GM19043 (cell line): ENCODE measurements around the gene SLC23A2.
"Not testable (repeated sequence)": the region's sequence is repeated elsewhere in the genome, so short reads cannot be mapped to it uniquely, and the experiment has no call there.

ENCODE experiments used
- ATAC-seq: cut with Tn5 transposase; IDR thresholded peaks from one replicate; pipeline ENCODE4 v1.9.1; 2021; ENCODE audit warnings: low read depth; ENCODE audit not compliant: unreplicated experiment

The SLC23A2 gene

DNA sequence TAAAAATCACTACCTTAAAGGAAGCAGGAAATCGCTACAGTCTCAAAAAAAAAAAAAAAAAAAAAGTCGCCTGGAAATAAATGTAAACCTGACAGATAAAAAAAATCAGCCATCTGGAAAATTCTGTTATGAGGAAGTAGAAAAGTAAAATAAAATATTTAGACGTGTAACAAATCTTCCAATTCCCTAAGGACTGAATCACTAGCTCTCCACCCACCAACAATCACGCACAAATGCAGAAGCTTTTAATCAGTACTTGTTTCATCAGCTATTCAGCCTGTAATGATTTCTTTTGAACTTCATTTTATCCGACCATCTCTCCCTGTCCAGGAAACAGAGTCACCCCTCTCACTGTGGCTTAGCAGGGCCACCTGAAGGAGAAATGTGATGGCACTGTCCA, 59.0 kb downstream of the SLC23A2 start:
- no peak for ATAC-seq

DNA sequence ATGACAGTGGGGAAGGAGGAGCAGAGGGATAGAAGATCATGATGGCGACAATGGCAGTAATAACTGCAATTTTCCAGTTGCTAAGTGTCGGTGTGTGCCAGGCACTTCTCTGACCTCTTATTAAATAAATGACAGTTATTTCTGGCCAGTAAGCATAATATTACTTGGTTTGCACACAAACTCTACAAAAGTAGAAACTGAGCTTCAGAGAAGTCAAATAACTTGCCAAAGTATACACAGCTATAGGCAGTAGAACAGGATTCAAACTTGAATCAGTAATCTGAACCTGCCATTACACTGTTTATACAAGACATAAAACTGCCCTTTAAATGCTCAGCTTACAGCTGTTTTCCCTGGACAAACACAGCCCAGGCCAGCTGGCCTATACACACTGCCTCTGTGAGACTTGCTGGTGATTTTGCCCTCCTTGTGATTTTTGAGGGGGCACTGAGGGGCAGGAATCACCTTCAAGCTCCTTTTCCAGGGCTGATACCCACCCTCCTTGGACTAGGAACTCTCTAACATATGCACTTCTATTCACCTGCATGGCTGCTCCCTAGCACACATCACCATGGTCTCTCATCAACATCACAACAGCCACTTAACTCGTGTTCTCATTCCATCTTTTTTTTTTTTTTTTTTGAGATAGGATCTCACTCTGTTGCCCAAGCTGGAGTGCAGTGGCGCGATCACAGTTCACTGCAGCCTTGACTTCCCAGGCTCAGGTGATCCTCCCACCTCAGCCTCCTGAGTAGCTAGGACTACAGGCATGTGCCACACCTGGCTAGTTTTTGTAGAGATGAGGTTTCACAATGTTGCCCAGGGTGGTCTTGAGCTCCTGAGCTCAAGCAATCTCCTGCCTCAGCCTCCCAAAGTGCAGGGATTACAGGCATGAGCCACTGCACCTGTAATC, 63.6 kb downstream of the SLC23A2 start:
- no peak for ATAC-seq

DNA sequence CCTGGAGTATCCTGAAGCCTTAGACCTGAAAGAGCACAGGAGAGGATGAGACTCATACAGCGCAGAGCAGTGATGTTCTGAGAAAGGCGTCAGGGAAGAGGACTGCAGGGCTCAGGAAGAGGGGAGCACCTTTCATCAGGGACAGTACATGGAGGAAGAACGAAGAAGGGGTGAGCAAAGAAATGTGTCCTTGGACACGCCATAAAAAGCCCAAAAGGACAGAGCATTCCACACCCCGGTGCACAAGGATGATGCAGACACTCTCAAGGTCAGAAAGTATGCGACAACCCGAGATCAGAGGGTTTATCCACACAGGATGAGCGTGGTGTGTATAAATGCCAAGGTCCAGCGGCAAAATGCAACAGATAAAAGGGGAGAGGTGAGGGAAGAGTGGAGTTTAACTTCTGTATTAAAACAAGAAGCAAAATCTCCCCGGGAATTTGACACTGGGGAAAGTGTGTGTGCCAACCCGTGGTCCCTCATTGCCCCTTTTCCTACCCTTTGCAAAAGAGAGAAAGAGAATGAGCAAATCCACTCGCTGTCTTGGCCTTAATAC, 64.4 kb downstream of the SLC23A2 start:
- ATAC-seq = no peak

DNA sequence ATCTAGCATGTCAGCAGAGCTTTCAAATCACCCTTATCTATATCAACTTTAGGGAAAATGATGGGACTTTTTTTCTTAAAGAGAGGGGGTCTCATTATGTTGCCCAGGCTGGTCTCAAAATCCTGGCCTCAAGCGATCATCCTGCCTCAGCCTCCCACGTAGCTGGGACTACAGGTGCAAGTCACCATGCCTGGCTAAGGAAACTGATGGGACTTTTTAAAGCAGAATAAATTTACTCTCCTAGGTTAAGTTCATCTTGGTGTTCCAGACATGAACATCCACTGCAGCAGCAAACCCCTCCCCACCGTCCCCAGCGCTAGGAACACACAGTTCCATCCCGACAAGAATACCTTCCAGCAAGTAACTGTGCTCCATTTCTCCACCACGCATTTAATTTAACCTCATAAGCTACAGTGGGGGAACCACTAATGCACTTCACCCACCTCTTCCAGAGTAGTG, 64.9 kb downstream of the SLC23A2 start:
- no peak for ATAC-seq

DNA sequence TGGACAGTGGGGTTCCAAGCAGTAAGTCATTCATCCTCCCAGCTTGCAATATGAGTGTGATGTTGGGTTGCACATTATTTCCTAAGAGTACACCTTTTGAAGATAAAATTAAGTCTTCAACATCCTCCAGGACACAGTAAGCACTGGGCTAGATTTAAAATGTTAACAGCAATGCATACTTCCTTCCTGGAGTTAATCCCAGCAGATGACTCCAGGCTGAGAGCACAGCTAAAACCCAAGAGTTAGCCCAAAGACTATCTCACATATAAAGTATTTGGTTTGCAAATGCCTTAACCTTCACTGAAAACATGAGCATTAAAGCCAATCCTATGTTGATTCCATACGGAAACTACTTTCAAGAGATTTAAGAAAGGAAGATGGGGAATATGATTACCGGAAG, 69.2 kb downstream of the SLC23A2 start:
- ATAC-seq = no peak

DNA sequence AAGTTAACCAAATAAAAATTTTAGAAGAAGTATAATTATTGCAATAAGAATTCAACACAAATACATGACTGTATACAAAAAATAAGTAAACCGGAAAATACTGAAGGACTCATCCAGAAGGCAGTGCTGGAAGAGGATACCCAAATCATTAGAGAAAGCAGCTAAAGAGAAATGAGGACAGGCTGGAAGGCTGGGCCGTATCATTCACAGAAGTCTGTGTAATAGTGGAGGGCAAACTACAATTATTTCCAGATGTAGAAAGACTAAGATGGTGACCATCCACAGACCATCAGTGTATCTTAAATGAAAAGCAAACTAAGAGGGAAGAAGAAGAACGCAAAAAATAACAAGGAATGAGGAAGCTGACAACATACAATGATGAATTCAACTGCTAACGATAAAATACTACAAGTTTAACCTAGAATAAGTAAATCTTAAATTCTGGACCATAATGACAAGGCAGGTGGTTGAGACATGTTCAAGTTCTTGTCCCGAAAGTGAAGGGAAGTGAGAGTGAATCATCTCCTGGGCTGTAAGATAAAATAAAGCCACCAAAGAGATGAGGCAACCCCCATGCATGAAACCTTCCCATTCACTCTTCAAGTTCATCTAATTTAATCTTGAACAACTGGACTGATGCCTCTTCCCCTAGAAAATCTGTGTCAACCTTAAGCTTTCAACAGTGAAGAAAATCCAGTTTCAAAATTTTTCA, 71.5 kb downstream of the SLC23A2 start:
- ATAC-seq = no peak

DNA sequence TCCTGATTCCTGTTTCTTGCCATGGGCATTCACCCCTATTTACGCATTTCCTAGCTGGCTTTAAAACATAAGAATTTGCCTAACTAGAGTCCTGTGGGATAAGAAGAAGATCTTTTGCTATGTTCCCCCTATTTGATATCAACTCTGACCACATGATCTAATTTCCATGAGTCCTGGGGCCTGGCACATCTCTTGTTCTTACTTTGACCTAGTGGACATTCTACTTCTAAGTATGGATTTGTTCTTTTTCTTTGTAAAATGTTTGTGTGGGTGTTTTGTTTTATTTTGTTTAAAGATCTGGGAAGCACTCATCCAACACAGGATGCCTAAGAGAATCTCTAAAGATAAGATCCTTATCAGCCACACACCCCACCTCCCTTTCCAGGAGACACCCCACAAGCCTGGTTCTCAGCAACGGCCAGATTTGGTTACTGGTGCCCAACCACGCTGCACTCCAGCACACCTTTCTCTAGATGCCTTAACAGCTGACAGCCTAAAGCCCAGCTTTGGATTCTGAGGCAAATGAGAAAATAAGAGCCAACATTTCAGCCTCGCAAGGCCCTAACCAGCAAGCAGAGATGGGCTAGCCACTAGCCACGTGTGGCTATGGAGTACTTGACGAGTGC, 74.7 kb downstream of the SLC23A2 start:
- ATAC-seq = no peak

DNA sequence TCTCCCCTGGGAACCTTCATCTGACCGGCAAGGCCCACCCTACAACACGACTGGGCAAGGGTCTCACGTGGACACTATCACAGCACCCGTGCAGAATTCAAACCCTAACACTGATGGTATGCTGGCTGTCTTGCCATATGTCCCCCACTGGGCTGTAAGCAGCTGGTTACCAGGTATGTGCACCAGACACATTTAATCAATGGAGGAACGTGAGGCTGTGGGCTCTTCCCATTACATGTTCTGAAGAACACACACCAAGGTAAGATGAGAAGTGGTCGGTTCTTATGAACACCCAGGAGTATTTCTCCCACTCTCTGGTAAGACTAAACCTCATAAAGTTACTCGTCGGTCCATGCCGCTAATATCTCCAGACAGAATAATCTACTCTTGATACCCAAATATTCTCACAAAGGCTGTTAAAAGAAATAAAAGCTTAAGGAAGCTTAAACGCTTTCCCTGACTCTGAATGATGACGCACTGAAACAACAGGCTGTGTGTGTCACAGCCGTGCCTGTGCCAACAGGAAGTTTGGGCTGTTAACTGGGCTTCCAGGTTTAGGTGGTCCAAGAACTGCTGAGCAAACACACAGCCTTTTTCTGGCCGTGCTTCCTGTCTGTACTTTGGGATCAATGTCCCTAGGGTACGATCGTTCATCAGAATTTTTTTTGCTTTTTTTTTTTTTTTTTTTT, 75.3 kb downstream of the SLC23A2 start:
- no peak for ATAC-seq

DNA sequence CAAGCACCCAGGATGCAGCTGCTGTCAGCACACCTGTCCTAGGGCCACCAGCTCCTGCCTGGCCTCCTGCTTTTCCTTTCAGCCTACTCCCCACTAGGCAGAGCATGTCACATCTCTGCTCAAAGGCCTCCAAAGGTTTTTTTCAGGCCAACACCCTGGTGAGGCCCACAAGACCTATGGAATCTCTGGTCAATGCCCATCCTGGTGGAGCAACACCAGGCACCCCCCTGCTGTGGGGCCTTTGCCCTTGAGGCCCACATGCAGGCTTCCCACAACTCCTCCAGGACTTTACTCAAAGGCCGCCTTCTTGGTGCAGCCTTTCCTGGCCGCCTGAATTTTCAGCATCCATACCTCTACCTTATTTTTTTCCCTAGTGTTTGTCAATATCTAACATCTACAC, 76.9 kb downstream of the SLC23A2 start:
- ATAC-seq = no peak

DNA sequence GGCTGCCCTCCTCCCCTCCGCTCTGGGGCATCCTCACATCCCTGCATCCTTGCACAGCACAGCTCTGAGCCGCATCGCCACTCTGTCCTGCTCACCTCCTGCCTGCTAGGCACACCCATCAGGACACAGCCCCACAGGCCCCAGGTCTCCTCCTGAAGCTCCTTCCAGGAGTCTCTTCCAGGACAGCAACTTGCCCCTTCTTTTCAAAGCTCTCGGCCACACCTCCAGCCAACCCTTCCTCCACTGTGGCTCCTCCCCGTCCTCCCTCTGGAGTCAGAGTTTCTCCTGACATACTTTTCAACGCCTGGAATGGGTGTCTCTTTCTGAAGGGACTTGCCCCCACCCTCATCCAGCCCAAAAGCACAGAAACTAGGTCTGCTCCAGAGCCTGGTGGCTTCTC, 77.3 kb downstream of the SLC23A2 start:
- no peak for ATAC-seq

DNA sequence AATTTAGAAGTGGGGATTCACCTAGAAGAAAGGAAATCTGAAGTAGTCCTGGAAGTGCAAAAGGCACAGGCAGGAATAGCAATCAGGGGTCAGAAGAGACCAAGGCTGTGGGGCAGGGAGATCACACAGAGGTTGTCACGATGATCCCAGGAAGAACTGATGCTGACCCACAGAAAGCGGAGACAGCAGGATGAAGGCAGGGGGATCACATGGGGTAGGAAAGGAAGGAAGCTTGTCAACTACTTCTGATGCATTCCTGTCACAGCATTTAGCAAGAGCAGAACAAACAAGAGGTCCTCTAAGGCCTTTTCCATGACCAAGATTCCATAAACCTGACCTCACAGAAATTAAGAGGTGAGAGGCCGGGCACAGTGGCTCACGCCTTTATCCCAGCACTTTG, 79.1 kb downstream of the SLC23A2 start:
- ATAC-seq = no peak

DNA sequence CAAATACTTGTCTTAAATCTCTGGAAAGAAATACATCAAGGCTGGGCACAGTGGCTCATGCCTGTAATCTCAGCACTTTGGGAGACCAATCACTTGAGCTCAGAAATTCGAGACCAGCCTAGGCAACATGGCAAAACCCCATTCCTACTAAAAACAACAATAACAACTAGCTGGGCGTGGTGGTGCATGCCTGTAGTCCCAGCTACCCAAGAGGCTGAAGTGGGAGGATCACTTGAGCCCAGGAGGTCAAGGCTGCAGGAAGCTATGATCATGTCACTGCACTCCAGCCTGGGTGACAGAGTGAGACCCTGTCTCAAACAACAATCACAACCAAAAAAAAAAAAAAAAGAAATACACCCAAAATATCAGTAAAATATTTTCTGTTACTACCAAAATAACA, 80.0 kb downstream of the SLC23A2 start:
- ATAC-seq = not testable (repeated sequence)

DNA sequence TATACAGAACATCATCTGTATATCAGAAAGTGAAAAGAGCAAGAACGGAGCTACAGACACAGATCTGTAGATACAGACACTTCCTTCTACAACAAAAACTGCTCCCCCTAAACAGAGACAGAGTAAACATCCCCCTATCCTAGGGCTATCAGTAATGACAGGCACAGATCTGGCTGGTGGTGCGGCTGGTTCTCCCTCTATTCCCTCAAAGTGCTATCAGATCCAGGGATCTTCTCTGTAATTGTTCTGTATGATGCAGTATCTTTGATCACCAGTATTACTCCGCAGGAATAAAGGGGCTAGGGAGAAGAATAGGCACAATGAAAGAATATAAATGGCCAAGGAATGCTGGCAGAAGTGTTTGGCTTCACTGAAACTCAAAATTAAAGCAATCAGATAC, 80.7 kb downstream of the SLC23A2 start:
- ATAC-seq = no peak

DNA sequence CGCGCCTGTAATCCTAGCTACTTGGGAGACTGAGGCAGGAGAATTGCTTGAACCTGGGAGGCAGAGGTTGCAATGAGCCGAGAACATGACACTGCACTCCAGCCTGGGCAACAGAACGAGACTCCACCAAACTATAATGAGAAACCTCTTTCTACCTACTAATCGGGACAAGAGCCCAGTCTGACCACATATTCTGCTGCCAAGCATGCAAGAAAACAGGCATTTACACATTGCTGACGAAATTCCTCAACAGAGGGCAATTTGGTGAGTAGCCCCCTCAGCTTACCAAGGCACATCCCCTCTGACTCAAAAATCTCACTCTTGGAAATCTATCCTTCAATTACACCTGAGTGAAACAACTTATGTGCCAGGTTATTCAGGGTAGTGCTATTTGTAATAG, 81.2 kb downstream of the SLC23A2 start:
- no peak for ATAC-seq

DNA sequence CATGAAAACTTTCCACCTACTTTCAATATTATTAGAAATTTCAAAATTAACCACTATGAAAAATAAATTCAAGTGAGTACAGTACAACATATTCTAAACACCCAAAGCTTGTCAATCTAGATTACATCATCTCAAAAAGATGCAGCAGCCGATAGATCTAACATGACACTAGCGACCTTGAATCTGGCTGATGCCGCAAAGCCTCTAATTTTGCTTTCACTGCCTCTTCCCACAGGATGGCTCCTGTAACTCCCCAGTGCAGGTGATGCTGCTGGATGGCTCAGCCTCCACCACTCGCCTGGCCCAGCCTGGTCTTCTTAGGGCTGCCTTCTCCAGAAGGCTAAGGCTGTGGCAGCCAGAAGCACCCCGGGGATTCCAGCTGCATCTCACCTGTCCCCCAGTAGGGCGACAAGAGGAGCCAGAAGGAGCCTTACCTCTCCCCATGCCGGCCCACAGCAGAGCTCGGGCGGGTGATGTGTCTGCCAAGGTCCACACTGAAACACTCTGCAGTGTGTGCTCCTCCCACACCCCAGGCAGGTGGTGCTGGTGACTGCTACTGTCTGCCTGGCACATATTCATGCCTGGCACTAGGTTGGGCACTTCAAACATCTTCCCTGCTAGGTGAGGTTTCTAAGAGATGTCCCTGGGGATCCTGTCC, 82.1 kb downstream of the SLC23A2 start:
- ATAC-seq = no peak

DNA sequence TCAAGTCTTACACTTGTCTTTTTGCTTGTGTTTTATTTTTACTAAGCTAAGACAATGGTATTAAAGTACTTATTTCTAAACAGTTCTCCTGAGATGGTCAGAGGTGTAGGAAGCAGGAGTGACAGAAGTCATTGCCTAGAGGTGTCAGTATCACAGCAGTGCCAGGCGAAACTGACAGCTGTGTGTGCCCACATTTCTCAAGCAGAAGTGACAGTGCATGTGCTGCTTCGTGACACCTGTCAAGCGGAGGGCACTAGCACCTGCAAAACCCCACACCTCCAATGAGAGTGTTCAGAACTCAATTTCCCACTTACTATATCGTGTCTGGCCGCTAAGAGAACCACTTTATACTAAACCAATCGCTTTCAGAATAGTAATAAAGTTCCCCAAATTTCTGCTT, 82.8 kb downstream of the SLC23A2 start:
- ATAC-seq = no peak

DNA sequence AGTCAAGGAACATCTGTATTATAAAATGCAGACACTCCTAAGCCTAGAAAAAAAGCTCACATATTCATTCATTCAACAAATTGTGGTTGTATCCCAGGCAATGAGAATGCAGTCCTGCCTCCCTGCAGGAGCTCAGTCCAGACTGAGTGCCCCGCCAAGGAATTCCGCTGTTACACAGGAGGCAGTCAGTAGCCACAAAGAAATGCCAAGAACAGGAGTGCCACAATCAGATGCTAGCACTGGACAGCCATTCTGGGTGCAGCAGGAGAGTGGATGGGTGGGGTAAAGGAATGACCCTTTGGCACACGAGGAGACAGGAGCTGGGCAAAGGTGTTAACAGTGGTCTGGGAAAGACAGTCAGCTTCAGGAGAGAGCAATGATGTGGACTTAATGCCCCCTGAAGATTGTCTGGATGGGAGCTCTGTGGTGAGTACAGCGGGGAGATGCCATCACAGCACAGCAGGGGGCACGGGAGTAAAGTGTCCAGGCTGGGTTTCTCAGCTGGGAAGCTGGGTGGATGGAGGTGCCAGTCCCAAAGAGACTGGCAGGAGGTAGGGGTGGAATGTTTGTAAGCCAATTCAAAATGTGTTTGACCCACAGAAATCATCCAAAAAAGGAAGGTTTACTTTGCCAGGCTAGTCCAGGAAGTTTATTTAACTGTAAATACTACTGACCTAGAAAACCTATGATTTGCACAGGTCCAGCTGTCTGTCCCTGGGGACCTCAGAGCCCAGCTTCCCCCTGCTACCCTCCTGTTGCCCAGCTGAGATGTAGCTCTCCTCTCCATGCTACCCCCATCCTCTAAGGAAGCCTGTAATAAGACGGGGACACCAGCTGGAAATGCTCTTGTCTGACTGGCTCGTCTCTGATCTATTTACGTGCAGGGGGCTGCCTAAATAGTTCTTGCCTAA, 84.1 kb downstream of the SLC23A2 start:
- no peak for ATAC-seq

DNA sequence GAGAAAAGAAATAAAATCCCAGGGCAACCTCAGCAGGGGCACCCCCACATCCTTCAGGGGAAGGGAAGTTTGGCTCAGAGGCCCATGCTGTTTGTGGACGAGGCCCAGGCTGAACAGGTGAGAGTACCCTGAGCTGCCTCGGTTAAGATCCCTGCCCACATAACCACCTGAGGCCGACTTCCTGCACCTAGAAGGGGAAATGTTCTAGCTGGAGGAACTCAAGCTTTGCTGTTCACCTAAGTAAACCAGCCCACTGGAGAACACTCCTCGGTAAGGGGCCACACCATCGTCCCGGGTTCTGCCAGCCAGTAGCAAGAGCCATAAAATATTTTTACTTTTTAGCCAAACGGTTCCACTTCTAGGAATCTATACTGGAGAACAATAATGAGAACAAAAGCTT, 88.2 kb downstream of the SLC23A2 start:
- ATAC-seq = no peak
